Measurements from ENCODE around the gene NEUROD2. TPM values are rescaled to one million over a fixed set of nuclear protein-coding genes. Genes with fewer than 3 reads are reported as not detected.
"Not testable (repeated sequence)": the region's sequence is repeated elsewhere in the genome, so short reads cannot be mapped to it uniquely, and the experiment has no call there.

NEUROD2 gene
- total RNA-seq, 1 experiment from 2014 or later, result not detected

GRCh38 chr17:39596543-39597267 is 11.0 kb downstream of the NEUROD2 start:
- no peaks in the 10 kb centered on the region for H3K9me3 ChIP-seq (replicated peaks)
- no peak for DNase-seq
- no peaks in the 10 kb centered on the region for H3K36me3 ChIP-seq
- peaks cover 14% of the 10 kb centered on the region for H3K4me1 ChIP-seq
- no peak overlapping the region for H3K27ac ChIP-seq
- peaks cover 38% of the 10 kb centered on the region for H3K27me3 ChIP-seq
- no peak overlapping the region for H3K4me3 ChIP-seq

- Histone ChIP-seq H3K4me3 (no peak overlapping the region), H3K27ac (no peak overlapping the region)
These were observed 11.7 kb downstream of the NEUROD2 start for GRCh38 chr17:39595928-39596510.

GRCh38 chr17:39595294-39595693 is 12.4 kb downstream of the NEUROD2 start:
- H3K9me3 ChIP-seq (replicated peaks), result no peaks in the 10 kb centered on the region
- no peak for DNase-seq
- H3K4me3 ChIP-seq, result no peak overlapping the region
- peaks cover 14% of the 10 kb centered on the region for H3K4me1 ChIP-seq
- peaks cover 24% of the 10 kb centered on the region for H3K27me3 ChIP-seq
- H3K36me3 ChIP-seq, result no peaks in the 10 kb centered on the region
- H3K27ac ChIP-seq, result no peak overlapping the region

More at GRCh38 chr17:39595928-39596510, 11.7 kb downstream of the NEUROD2 start:
- peaks cover 14% of the 10 kb centered on the region for H3K4me1 ChIP-seq
- no peaks in the 10 kb centered on the region for H3K9me3 ChIP-seq (replicated peaks)
- H3K36me3 ChIP-seq, result no peaks in the 10 kb centered on the region
- peaks cover 32% of the 10 kb centered on the region for H3K27me3 ChIP-seq
- DNase-seq, result no peak

- H3K9me3 ChIP-seq (replicated peaks), result no peaks in the 10 kb centered on the region
- no peaks in the 10 kb centered on the region for H3K36me3 ChIP-seq
- H3K4me3 ChIP-seq, result no peak overlapping the region
- H3K27me3 ChIP-seq, result peaks cover 6% of the 10 kb centered on the region
- DNase-seq, result peak; percentile 59 to 73
- no peak overlapping the region for H3K27ac ChIP-seq
- H3K4me1 ChIP-seq, result peaks cover 14% of the 10 kb centered on the region
These were observed 14.3 kb downstream of the NEUROD2 start for GRCh38 chr17:39593371-39593770.

GRCh38 chr17:39591958-39592954 is 15.5 kb downstream of the NEUROD2 start:
- Histone ChIP-seq H3K36me3 (no peaks in the 10 kb centered on the region), H3K4me1 (peaks cover 14% of the 10 kb centered on the region), H3K9me3 (replicated peaks) (no peaks in the 10 kb centered on the region), H3K4me3 (no peak overlapping the region), H3K27me3 (no peaks in the 10 kb centered on the region), H3K27ac (no peak overlapping the region)
- peak; percentile 62 to 83 for DNase-seq

GRCh38 chr17:39590180-39590579 is 17.5 kb downstream of the NEUROD2 start:
- H3K27ac ChIP-seq; H3K9me3 ChIP-seq (replicated peaks); DNase-seq; H3K36me3 ChIP-seq; H3K27me3 ChIP-seq; H3K4me3 ChIP-seq: not testable (repeated sequence)
- H3K4me1 ChIP-seq, result peaks cover 14% of the 10 kb centered on the region

GRCh38 chr17:39582658-39583057 is 25.1 kb downstream of the NEUROD2 start:
- Histone ChIP-seq H3K4me3 (no peak overlapping the region), H3K4me1 (no peaks in the 10 kb centered on the region), H3K36me3 (no peaks in the 10 kb centered on the region), H3K27ac (no peak overlapping the region), H3K27me3 (peaks cover 11% of the 10 kb centered on the region), H3K9me3 (replicated peaks) (no peaks in the 10 kb centered on the region)
- DNase-seq, result no peak

GRCh38 chr17:39581759-39582085 is 26.0 kb downstream of the NEUROD2 start:
- no peak overlapping the region for H3K4me3 ChIP-seq
- H3K4me1 ChIP-seq, result no peaks in the 10 kb centered on the region
- no peak overlapping the region for H3K27ac ChIP-seq
- peaks cover 11% of the 10 kb centered on the region for H3K27me3 ChIP-seq
- H3K36me3 ChIP-seq, result no peaks in the 10 kb centered on the region
- H3K9me3 ChIP-seq (replicated peaks), result no peaks in the 10 kb centered on the region
- DNase-seq, result no peak

- DNase-seq, result no peak
- Histone ChIP-seq H3K27ac (no peak overlapping the region), H3K27me3 (peaks cover 11% of the 10 kb centered on the region), H3K4me3 (no peak overlapping the region), H3K36me3 (no peaks in the 10 kb centered on the region), H3K9me3 (replicated peaks) (no peaks in the 10 kb centered on the region), H3K4me1 (no peaks in the 10 kb centered on the region)
These were observed 26.5 kb downstream of the NEUROD2 start for GRCh38 chr17:39581071-39581758.

- Histone ChIP-seq H3K4me1 (no peaks in the 10 kb centered on the region), H3K9me3 (replicated peaks) (no peaks in the 10 kb centered on the region), H3K4me3 (no peak overlapping the region), H3K27ac (no peak overlapping the region), H3K36me3 (no peaks in the 10 kb centered on the region), H3K27me3 (peaks cover 11% of the 10 kb centered on the region)
- no peak for DNase-seq
These were observed 27.6 kb downstream of the NEUROD2 start for GRCh38 chr17:39580082-39580468.

GRCh38 chr17:39579318-39580081 is 28.2 kb downstream of the NEUROD2 start:
- no peak for DNase-seq
- Histone ChIP-seq H3K9me3 (replicated peaks) (no peaks in the 10 kb centered on the region), H3K27ac (no peak overlapping the region), H3K4me3 (no peak overlapping the region), H3K4me1 (no peaks in the 10 kb centered on the region), H3K36me3 (no peaks in the 10 kb centered on the region), H3K27me3 (peaks cover 11% of the 10 kb centered on the region)

GRCh38 chr17:39578272-39578671 is 29.4 kb downstream of the NEUROD2 start:
- Histone ChIP-seq H3K36me3 (no peaks in the 10 kb centered on the region), H3K27me3 (peaks cover 11% of the 10 kb centered on the region), H3K4me1 (peaks cover 2% of the 10 kb centered on the region; the same call in 1 of the 2 replicates), H3K27ac (no peak overlapping the region), H3K9me3 (replicated peaks) (no peaks in the 10 kb centered on the region), H3K4me3 (no peak overlapping the region)
- no peak for DNase-seq

- DNase-seq, result peak; percentile 22 to 31
- no peaks in the 10 kb centered on the region for H3K36me3 ChIP-seq
- H3K4me3 ChIP-seq, result no peak overlapping the region
- peaks cover 2% of the 10 kb centered on the region; the same call in 1 of the 2 replicates for H3K4me1 ChIP-seq
- H3K9me3 ChIP-seq (replicated peaks), result 0 out of 2 replicates have a peak, but pooled peaks cover 4% of the 10 kb centered on the region
- H3K27me3 ChIP-seq, result peaks cover 9% of the 10 kb centered on the region
- H3K27ac ChIP-seq, result no peak overlapping the region
These were observed 31.5 kb downstream of the NEUROD2 start for GRCh38 chr17:39576187-39576586.

All from SJCRH30 (cell line).